NCI-H748 treated with DMSO at 0.1 percent for 48 hours (cell line): Measurements from ENCODE around the gene ITLN1.
"Not testable (repeated sequence)": the region's sequence is repeated elsewhere in the genome, so short reads cannot be mapped to it uniquely, and the experiment has no call there.

Source experiments
- DNase-seq: peaks from one replicate; lab custom pipeline; 2025; lab: John Stamatoyannopoulos, UW

ITLN1 gene

GRCh38 chr1:160883581-160884513 lies 1.1 kb downstream of the ITLN1 start:
- no peak for DNase-seq

DNA sequence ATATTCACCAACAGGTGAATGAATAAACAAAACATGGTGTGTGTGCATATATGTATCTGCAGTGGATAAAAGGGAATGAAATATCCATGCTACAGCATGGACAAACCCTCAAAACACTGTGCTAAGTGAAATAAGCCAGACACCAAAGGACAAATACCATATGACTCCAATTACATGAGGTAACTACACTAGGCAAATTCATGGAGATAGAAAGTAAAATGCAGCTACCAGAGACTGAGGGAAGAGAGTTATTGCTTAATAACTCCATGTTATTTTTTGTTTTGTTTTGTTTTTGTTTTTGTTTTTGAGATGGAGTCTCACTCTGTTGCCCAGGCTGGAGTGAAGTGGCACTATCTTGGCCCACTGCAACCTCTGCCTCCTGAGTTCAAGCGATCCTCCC lies 2.4 kb downstream of the ITLN1 start:
- no peak for DNase-seq

- DNase-seq = not testable (repeated sequence)
Observed at GRCh38 chr1:160881264-160881663, 3.7 kb downstream of the ITLN1 start.

DNA sequence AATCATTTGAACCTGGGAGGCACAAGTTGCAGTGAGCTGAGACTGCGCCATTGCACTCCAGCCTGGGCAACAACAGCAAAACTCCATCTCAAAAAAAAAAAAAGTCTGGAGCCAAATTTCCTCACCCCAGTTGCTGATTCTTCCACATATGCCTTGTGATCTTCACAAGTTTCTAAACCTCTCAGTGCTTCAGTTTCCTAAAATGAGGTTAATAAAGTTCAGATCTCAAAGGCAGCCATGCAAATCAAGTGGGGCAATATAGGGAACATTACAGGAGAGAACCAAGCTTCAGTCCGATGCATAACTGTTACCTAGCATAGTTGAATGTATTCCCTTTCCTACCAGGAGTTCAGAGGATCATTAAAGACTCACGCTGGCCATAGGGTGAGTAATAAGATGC lies 4.8 kb downstream of the ITLN1 start:
- no peak for DNase-seq

- no peak for DNase-seq
Observed at GRCh38 chr1:160879056-160879455, 5.9 kb downstream of the ITLN1 start.

- no peak for DNase-seq
Observed at GRCh38 chr1:160877221-160877620, 7.8 kb downstream of the ITLN1 start.

DNA sequence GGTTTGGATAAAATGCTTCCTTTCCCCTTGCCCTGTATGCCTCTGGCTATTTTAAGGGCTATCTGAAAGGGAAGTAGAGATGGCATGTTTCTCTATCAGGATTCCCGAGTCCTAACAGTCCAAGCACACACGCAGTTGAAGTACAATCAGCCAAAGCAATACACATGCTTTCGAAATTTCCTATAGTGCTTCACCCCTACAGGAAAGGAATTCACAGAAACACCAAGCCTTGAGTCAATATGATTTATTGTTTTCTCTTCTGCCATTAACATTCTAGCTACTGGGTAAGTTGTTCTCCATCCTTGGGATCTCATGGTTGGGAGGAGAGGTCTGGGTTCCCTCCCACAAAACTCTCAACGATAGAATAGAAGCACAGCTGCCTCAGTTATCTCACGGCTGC lies 8.7 kb downstream of the ITLN1 start:
- DNase-seq = no peak

GRCh38 chr1:160875591-160875990 lies 9.4 kb downstream of the ITLN1 start:
- not testable (repeated sequence) for DNase-seq

DNA sequence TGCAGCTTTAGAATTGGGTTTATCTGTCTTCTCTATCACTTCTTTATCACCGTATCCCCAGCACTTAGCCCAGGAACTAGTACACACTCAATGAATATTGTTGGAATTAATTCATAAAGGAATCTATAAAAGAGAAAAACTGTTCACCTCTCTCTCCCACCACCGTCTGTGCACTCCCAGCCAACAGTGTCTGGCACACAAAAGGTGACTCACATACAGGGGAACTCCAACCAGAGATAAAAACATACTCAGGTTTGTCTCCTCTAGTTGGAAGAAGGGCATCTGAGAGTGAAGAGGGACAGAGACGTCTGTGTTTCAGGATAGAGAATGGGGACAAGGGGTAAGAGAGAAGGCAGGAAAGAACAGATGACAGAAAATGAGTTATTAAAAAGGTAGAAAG lies 10.0 kb downstream of the ITLN1 start:
- DNase-seq = no peak

DNA sequence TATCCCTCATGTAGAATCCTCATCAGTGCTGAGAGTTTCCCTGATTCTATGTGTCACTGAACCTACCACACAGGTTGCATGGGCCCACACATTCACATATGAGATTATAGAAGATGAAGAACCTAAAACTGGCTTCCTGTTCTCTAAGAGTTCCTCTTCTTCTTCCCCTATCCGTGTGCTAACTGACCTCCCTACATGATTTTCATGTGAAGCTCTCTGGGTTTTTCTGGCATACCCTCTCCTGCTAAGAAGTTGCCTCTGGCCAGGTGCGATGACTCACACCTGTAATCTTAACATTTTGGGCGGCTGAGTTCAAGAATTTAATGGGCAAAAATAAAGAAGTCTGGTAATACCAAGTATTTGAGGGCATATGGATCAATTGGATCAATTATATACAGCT lies 16.8 kb downstream of the ITLN1 start:
- no peak for DNase-seq

DNA sequence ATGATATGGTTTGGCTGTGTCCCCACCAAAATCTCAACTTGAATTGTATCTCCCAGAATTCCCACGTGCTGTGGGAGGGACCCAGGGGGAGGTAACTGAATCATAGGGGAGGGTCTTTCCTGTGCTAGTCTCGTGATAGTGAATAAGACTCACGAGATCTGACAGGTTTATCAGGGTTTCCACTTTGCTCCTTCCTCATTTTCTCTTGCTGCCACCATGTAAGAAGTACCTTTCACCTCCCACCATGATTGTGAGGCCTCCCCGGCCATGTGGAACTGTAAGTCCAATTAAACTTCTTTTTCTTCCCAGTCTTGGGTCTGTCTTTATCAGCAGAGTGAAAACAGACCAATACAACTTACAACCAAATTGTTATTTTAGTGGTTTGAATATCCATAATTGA lies 17.3 kb downstream of the ITLN1 start:
- not testable (repeated sequence) for DNase-seq

GRCh38 chr1:160866695-160867260 lies 18.2 kb downstream of the ITLN1 start:
- DNase-seq = no peak

DNA sequence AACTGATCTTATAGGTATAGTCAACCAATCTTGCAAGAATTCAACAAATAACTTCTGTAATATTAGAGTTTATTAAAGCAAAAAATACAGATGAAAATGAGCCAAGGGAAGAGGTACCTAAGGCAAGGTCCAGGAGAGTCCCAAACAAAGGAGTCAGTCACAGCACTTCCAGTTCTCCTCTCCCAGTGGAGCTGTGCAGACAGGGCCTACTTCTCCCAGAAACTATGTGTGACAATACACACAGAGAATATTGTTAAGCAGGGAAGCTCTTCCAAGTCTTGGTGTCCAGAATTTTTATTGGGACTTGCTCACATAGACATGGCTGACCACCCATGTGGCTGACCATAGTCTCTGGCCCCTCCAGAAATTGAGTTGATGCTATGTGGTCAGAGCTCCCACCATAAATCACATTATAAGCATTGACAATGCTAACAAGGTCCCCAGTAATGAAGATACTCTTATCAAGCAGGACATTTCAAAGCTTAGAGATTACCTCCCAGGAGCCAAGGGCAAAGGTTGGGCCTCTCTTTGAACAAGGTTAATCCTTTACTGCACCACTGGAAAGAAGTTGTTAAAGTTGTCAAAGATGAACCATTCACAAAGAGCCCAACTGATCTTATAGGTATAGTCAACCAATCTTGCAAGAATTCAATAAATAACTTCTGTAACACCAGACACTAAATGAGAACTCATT lies 18.8 kb downstream of the ITLN1 start:
- DNase-seq = no peak

GRCh38 chr1:160865337-160865736 lies 19.6 kb downstream of the ITLN1 start:
- DNase-seq = no peak

GRCh38 chr1:160864173-160864572 lies 20.8 kb downstream of the ITLN1 start:
- no peak for DNase-seq

DNA sequence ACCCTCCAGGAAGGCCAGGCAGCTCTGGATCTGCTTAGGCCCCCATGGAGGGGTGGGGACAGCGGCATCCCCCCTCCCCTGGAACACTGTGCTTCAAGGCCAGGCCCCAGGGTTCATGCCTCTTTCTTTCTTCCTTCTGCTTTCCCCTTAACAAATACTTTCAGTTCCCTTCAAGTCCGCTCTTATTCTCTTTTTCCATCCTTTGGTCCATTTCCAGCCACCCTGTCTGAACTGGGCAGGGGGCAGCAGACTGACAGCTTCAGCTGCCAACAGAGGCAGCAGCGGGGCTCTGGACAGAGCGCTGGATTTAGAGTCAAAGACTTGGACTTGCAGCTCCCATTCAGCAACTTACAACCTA lies 21.2 kb downstream of the ITLN1 start:
- no peak for DNase-seq

DNA sequence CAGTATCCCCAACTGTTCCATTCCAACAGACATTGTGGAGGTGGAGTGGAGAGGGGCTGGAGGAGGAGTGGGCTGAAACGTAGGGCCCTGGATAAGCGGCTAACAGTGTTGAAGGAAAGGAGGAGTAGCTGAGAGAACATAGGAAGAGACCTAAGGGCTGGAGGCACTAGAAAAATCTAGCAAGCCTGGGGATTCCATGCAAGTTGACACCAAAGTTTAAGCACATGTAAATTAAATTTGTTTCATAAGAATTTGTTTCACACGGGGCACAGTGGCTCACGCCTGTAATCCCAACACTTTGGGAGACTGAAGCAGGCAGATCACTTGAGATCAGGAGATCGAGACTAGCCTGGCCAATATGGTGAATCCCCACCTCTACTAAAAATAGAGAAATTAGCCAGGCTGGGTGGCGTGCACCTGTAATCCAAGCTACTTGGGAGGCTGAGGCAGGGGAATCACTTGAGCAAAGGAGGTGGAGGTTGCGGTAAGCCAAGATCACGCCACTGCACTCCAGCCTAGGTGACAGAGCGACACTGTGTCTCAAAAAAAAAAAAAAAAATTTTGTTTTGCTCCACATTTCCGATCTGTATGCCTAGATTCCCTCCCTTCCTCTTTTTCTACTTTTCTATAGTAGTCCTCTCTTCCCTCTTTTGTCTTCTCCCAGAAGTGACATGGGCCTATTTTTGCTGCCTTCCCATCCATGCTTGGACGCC lies 21.8 kb downstream of the ITLN1 start:
- no peak for DNase-seq

GRCh38 chr1:160862203-160863060 lies 22.5 kb downstream of the ITLN1 start, which contains the start of gene CD244:
Gene CD244, minus strand, starts transcription at chr1:160862887. Its CDS starts 210 bp downstream, at chr1:160862677.
- DNase-seq = no peak

GRCh38 chr1:160860840-160861505 lies 24.0 kb downstream of the ITLN1 start:
- no peak for DNase-seq

DNA sequence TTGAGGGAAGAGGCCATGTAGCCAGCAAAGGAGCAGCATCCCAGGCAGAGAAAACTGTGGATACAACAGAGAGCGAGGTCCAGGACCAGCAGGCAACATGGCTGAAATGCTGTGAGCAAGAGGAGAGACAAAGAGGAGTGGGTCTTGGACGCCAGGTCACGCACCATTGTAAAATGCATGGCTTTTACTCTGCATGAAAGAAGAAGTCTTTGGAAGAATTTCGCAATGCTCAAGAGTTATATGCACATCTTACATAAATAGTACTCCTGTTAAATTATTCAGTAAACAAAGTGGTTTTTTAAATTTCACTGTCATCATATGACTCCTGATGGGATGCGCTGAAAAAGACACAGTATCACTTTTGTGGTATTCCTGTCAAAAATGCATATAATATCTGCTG lies 25.8 kb downstream of the ITLN1 start:
- no peak for DNase-seq

DNA sequence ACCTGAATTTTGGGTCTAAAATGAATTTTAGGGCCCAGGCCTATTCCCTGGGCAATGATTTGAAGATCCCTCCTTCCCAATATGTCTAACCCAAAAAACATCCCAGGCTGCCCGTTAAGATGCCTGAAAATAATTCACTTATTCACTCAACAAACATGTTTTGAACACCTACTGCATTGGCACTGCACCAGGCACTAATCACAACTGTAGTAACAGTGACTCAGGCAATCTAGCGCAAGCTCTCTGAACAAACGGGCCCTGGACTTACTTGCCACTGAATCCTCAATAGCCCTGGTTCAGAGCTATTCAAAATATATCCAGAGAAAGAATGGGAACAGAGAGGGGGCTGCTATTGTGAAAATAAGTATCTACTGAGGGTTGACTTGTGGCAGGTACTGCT lies 26.5 kb downstream of the ITLN1 start:
- no peak for DNase-seq
